SK-N-MC (cell line): ENCODE data around the gene SLC5A11.

Experiments
- EZH2 ChIP-seq: fragments of 200-600 bp; sonication (generic); IDR thresholded peaks from one replicate; pipeline ENCODE4 v1.6.1; 2017; ENCODE audit warnings: antibody characterized with exemption
- POLR2AphosphoS5 ChIP-seq: IDR thresholded peaks from 2 replicates; pipeline ENCODE4 v1.6.1; 2012; ENCODE audit warnings: mild to moderate bottlenecking, low read depth, low read length, borderline replicate concordance

DNA sequence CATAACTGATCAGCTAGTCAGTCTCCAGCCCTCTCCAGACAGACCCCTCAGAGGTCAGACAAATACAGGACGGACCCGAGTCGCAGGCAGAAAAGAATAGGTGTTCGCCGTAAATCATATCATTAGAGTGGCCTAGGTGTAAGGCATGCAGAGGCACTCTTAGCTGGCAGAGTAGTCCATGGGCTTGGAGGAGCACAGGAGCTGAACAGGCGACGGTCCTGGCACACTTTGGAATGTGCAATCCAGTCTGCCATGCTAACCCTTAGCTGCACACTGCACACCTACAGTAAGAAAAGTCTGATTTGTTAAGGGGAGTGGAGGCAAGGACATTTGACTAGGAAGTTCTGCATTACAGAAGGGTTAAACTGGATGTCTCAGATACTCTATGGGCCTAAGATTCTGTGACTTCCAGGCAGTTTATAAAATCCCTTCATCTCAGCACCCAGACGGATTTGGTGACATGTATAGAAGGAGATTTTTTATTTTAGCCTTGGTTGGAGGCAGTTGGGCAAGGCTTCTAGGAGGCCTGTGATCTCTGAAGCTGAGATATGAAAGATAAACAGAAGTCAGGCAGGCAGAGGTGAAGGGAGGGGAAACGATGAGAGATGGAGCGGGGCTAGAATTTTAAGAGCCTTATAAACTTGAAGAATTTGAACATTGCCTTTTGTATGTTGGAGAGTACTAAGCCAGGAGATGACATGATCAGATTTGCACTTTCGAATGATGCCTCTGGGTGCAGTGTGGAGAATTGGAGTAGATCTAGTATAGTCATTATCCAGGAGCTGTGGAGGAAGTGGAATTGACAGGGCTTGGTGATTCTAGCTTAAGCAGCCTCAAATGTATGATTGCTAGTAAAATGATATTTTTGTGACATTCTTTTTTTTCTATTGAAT is 34.6 kb upstream of the SLC5A11 start:
- no peak for TF ChIP-seq POLR2AphosphoS5
- TF ChIP-seq EZH2 = no peak
